A549 (cell line): ENCODE data around the gene TIMM21. TPM values are rescaled to one million over a fixed set of nuclear protein-coding genes. Genes with fewer than 3 reads are reported as not detected.

Source experiments
- ATAC-seq, 2 experiments: fragments of 200-7000 bp in 1 of 2; fragments of >200 bp in 1 of 2; cut with Nextera tagmentation in 1 of 2; cut with Tn5 transposase in 1 of 2; 3 replicates each; pipeline versions ENCODE4 v1.8.0 to v1.9.1; 2018 to 2020; ENCODE audit warnings: mild to moderate bottlenecking in 1 of 2, moderate library complexity in 1 of 2
- CTCF ChIA-PET: fragments of 300-600 bp; sonication (Branson Sonifier 250); formaldehyde crosslinking; extraction: SDS; loops from one replicate; lab custom pipeline; 2021; ENCODE audit warnings: antibody characterized with exemption, inconsistent platforms; lab: Yijun Ruan, JAX
- POLR2A ChIA-PET: fragments of 350-600 bp; formaldehyde crosslinking; extraction: SDS; loops from one replicate; lab custom pipeline; 2021; ENCODE audit warnings: antibody characterized with exemption, inconsistent platforms; lab: Yijun Ruan, JAX
- DNase-seq, 2 experiments: peaks; one replicate each; pipeline versions ENCODE4 v3.0.0 to v3.0.0-alpha.2; 2011 to 2016; ENCODE audit warnings: low read depth in 1 of 2, low spot score in 1 of 2
- FAIRE-seq: peaks from 2 replicates; lab custom pipeline; 2011; peaks lifted over from hg19 to GRCh38; lab: Jason Lieb, UNC
- H3K27ac ChIP-seq, 2 experiments: fragments of >200 bp; sonication (Bioruptor Twin); formaldehyde crosslinking; 3 replicates each; pipeline ENCODE4 v1.5.1; 2016 to 2017
- H3K4me1 ChIP-seq: fragments of >200 bp; sonication (Bioruptor Twin); formaldehyde crosslinking; 3 replicates; pipeline ENCODE4 v1.6.1; 2016
- H3K4me2 ChIP-seq: fragments of >200 bp; sonication (Bioruptor Twin); formaldehyde crosslinking; 3 replicates; pipeline ENCODE4 v1.6.1; 2016
- H3K4me3 ChIP-seq: fragments of >200 bp; sonication (Bioruptor Twin); formaldehyde crosslinking; 3 replicates; pipeline ENCODE4 v1.5.1; 2016
- H3K9me3 ChIP-seq: fragments of >200 bp; sonication (Bioruptor Twin); formaldehyde crosslinking; 3 replicates; pipeline ENCODE4 v1.6.1; 2016
- BHLHE40 ChIP-seq: IDR thresholded peaks from 2 replicates; pipeline ENCODE4 v1.6.1; 2012; ENCODE audit warnings: low read depth, low read length, inconsistent platforms
- CHD2 ChIP-seq: fragments of 150-350 bp; IDR thresholded peaks from 2 replicates; pipeline ENCODE4 v1.6.1; 2014; ENCODE audit warnings: low read length; ENCODE audit not compliant: partially characterized antibody
- CHD4 ChIP-seq: fragments of 200-600 bp; sonication (generic); IDR thresholded peaks from 2 replicates; pipeline ENCODE4 v1.6.1; 2016; ENCODE audit warnings: antibody characterized with exemption, mild to moderate bottlenecking, borderline replicate concordance
- EHF ChIP-seq: fragments of 250-450 bp; sonication (Bioruptor Pico); IDR thresholded peaks from 2 replicates; pipeline ENCODE4 v1.5.0; 2020; ENCODE audit warnings: mild to moderate bottlenecking
- EHMT2 ChIP-seq: fragments of 200-600 bp; sonication (generic); IDR thresholded peaks from 2 replicates; pipeline ENCODE4 v1.6.1; 2016; ENCODE audit warnings: antibody characterized with exemption, low read depth, mild to moderate bottlenecking, moderate library complexity
- EP300 ChIP-seq, 2 experiments: fragments of >200 bp; sonication (Bioruptor Twin); formaldehyde crosslinking; IDR thresholded peaks; 2 replicates in 1 of 2; 3 replicates in 1 of 2; pipeline ENCODE4 v1.6.1; 2016 to 2017
- FOSL2 ChIP-seq, 2 experiments: fragments of 450-650 bp in 1 of 2; fragments of >200 bp in 1 of 2; sonication (Bioruptor Twin) in 1 of 2; formaldehyde crosslinking; IDR thresholded peaks; 2 replicates each; pipeline versions ENCODE4 v1.5.0 to v1.6.1; 2016 to 2020; ENCODE audit warnings: mild to moderate bottlenecking in 1 of 2, moderate library complexity in 1 of 2
- FOXS1 ChIP-seq: fragments of 250-450 bp; sonication (Bioruptor Pico); IDR thresholded peaks from 2 replicates; pipeline ENCODE4 v1.5.0; 2020; ENCODE audit warnings: mild to moderate bottlenecking, moderate library complexity
- GATA3 ChIP-seq: IDR thresholded peaks from 2 replicates; pipeline ENCODE4 v1.6.1; 2012; ENCODE audit warnings: borderline replicate concordance
- HOXA7 ChIP-seq: fragments of 250-450 bp; sonication (Bioruptor Pico); IDR thresholded peaks from 2 replicates; pipeline ENCODE4 v1.5.0; 2020; ENCODE audit warnings: mild to moderate bottlenecking, moderate library complexity
- HOXB13 ChIP-seq: fragments of 250-450 bp; sonication (Bioruptor Pico); IDR thresholded peaks from 2 replicates; pipeline ENCODE4 v1.5.0; 2020; ENCODE audit warnings: low read depth, mild to moderate bottlenecking, moderate library complexity
- KDM1A ChIP-seq: fragments of 200-600 bp; sonication (generic); IDR thresholded peaks from 2 replicates; pipeline ENCODE4 v1.6.1; 2016; ENCODE audit warnings: low read depth, mild to moderate bottlenecking
- KDM5A ChIP-seq: fragments of 200-600 bp; sonication (generic); IDR thresholded peaks from 2 replicates; pipeline ENCODE4 v1.6.1; 2016; ENCODE audit warnings: antibody characterized with exemption, mild to moderate bottlenecking
- MAZ ChIP-seq: fragments of 150-350 bp; IDR thresholded peaks from 2 replicates; pipeline ENCODE4 v1.6.1; 2014; ENCODE audit warnings: antibody characterized with exemption, low read depth, low read length, borderline replicate concordance
- NFE2L2 ChIP-seq: fragments of 150-350 bp; conservative IDR thresholded peaks from 2 replicates; pipeline ENCODE4 v1.6.1; 2014; ENCODE audit warnings: low read length
- NPAS2 ChIP-seq: fragments of 250-450 bp; sonication (Bioruptor Pico); IDR thresholded peaks from 2 replicates; pipeline ENCODE4 v1.8.0; 2022; ENCODE audit warnings: mild to moderate bottlenecking, moderate library complexity, borderline replicate concordance
- PHF8 ChIP-seq: fragments of 200-600 bp; sonication (generic); IDR thresholded peaks from 2 replicates; pipeline ENCODE4 v1.6.1; 2016; ENCODE audit warnings: low read depth, mild to moderate bottlenecking, antibody characterized with exemption, moderate library complexity, borderline replicate concordance
- POLR2A ChIP-seq: IDR thresholded peaks from 2 replicates; pipeline ENCODE4 v1.6.1; 2012; ENCODE audit warnings: mild to moderate bottlenecking, low read length
- POLR2AphosphoS2 ChIP-seq: conservative IDR thresholded peaks from 2 replicates; pipeline ENCODE4 v1.6.1; 2012; ENCODE audit warnings: low read length, improper control_type of control experiment, inconsistent platforms
- RFX5 ChIP-seq: fragments of 450-650 bp; IDR thresholded peaks from 2 replicates; pipeline ENCODE4 v1.7.1; 2014; ENCODE audit warnings: antibody characterized with exemption, mild to moderate bottlenecking, moderate library complexity
- SMC3 ChIP-seq: fragments of >200 bp; sonication (Bioruptor Twin); formaldehyde crosslinking; IDR thresholded peaks from 3 replicates; pipeline ENCODE4 v1.6.1; 2018; ENCODE audit warnings: inconsistent platforms
- TP53 ChIP-seq: fragments of 250-450 bp; sonication (Bioruptor Pico); IDR thresholded peaks from 2 replicates; pipeline ENCODE4 v1.5.0; 2021; ENCODE audit warnings: mild to moderate bottlenecking, moderate library complexity
- ZC3H11A ChIP-seq: fragments of 450-650 bp; IDR thresholded peaks from 2 replicates; pipeline ENCODE4 v1.6.1; 2014; ENCODE audit warnings: antibody characterized with exemption, mild to moderate bottlenecking
- ZNF302 ChIP-seq: fragments of 250-450 bp; sonication (Bioruptor Pico); IDR thresholded peaks from 2 replicates; pipeline ENCODE4 v1.9.0; 2021; ENCODE audit warnings: inconsistent platforms, mild to moderate bottlenecking, moderate library complexity
- ZSCAN20 ChIP-seq: fragments of 250-450 bp; sonication (Bioruptor Pico); IDR thresholded peaks from 2 replicates; pipeline ENCODE4 v1.8.0; 2022; ENCODE audit warnings: mild to moderate bottlenecking, moderate library complexity
- WGBS: methylation state at CpG from one replicate; pipeline ENCODE4 v1.1.6; 2017; ENCODE audit errors: missing lambda C conversion rate; 5-methylcytosine and 5-hydroxymethylcytosine counted together
- polyA plus RNA-seq, 4 experiments: library from polyadenylated mRNA; depleted of rRNA in 3 of 4; stranded (reverse); fragments of >200 nt; fragmentation: RNase III in 1 of 4; extraction: RNeasy Plus Mini Kit Qiagen cat#74134 plus additional on column Dnase treatment in 1 of 4; gene quantifications; 2 replicates in 3 of 4; 3 replicates in 1 of 4; pipeline ENCODE4 v1.2.3, GENCODE V29; 2011 to 2017
- TF ChIP-seq, protein P1 (sequence below): IDR thresholded peaks from 2 replicates; pipeline ENCODE4 v1.6.1; 2012
- TF ChIP-seq, protein P2 (sequence below): fragments of 250-450 bp; sonication (Bioruptor Pico); IDR thresholded peaks from 2 replicates; pipeline ENCODE4 v1.5.0; 2021; ENCODE audit warnings: mild to moderate bottlenecking, moderate library complexity, borderline replicate concordance
- TF ChIP-seq, protein P3 (sequence below): fragments of >200 bp; sonication (Bioruptor Twin); formaldehyde crosslinking; IDR thresholded peaks from 3 replicates; pipeline ENCODE4 v1.6.1; 2016
- TF ChIP-seq, protein P4 (sequence below): IDR thresholded peaks from 2 replicates; pipeline ENCODE4 v1.6.1; 2012; ENCODE audit warnings: low read depth, borderline replicate concordance

TIMM21 gene
- polyA plus RNA-seq, 2 of the 4 experiments (the other 2 are of a cell fraction): 61.4 to 64.6 TPM

DNA sequence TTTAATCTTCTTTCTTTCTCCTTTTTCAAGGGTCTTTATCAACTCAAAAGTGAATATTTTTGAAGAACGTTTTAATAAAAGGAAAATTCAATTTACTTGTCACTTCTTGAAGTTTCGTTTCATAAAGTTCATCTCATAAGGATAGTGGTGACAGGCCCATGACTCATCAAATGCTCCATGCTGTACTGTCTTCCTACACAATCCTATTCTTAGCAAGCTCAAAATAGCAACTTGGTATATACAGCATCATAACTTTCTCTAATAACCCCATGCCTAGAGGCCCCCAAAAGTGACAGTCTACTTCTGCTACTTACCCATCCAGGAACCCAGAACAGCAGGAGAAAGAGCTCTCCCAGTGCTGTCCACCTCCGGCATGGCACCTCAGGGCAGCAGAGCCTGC is 8.4 kb upstream of the TIMM21 start:
- Histone ChIP-seq H3K4me3 (no peak overlapping the region), H3K9me3 (no peaks in the 10 kb centered on the region), H3K4me1 (no peaks in the 10 kb centered on the region), H3K27ac (no peak overlapping the region), H3K4me2 (no peak overlapping the region)
- ChIA-PET CTCF (interaction anchor here (1.8 kb wide), 1 partner anchor 58 kb away, joined by 5 read pairs; no protein-coding TSS in a partner anchor), POLR2A (no interaction called here)
- DNase-seq (no peak), FAIRE-seq (no peak), ATAC-seq (no peak)
- TF ChIP-seq MAZ: no peak
- TF ChIP-seq KDM1A: no peak
- TF ChIP-seq FOSL2 (IDR thresholded peaks at IDR 0.05): no peak
- TF ChIP-seq FOSL2 (CRISPR knock-in tag; IDR thresholded peaks at IDR 0.05): peak; percentile 47; the same call in 1 of the 2 replicates
- no peak for TF ChIP-seq FOXS1 (CRISPR knock-in tag)
- WGBS: 34% methylated on average over 3 of the region's 3 CpGs

DNA sequence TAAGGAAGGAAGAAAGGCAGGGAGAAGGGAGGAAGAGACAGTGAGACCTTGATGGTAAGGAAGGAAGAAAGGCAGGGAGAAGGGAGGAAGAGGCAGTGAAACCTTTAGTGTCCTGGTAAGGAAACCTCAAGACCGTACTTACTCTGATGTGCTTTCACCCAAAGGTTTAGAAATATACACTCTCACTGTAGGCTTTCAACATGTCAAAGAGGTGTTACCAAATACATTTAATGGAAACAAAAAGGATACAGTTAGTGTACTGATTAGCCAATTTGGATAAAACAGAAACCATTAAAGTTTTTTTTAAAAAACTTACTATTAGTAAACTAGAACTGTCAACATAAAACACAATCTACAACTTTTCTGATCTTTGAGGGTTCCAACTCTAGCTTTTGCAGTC is 7.7 kb upstream of the TIMM21 start:
- TF ChIP-seq POLR2AphosphoS2 (no peak), EHF (CRISPR knock-in tag) (no peak), PHF8 (no peak), TP53 (CRISPR knock-in tag) (no peak), NPAS2 (CRISPR knock-in tag) (no peak), BHLHE40 (no peak), MAZ (no peak), ZSCAN20 (no peak), EP300 (IDR thresholded peaks at IDR 0.05) (no peak), CHD4 (no peak), KDM1A (no peak), CHD2 (no peak), KDM5A (no peak)
- TF ChIP-seq, protein P1, sequence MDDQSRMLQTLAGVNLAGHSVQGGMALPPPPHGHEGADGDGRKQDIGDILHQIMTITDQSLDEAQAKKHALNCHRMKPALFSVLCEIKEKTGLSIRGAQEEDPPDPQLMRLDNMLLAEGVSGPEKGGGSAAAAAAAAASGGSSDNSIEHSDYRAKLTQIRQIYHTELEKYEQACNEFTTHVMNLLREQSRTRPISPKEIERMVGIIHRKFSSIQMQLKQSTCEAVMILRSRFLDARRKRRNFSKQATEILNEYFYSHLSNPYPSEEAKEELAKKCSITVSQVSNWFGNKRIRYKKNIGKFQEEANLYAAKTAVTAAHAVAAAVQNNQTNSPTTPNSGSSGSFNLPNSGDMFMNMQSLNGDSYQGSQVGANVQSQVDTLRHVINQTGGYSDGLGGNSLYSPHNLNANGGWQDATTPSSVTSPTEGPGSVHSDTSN: no peak
- TF ChIP-seq, protein P2, sequence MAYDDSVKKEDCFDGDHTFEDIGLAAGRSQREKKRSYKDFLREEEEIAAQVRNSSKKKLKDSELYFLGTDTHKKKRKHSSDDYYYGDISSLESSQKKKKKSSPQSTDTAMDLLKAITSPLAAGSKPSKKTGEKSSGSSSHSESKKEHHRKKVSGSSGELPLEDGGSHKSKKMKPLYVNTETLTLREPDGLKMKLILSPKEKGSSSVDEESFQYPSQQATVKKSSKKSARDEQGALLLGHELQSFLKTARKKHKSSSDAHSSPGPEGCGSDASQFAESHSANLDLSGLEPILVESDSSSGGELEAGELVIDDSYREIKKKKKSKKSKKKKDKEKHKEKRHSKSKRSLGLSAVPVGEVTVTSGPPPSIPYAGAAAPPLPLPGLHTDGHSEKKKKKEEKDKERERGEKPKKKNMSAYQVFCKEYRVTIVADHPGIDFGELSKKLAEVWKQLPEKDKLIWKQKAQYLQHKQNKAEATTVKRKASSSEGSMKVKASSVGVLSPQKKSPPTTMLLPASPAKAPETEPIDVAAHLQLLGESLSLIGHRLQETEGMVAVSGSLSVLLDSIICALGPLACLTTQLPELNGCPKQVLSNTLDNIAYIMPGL (CRISPR knock-in tag): no peak
- TF ChIP-seq, all 56 proteins: peak for 0
- WGBS: 56% methylated on average over 1 of the region's 1 CpG
- no peak for DNase-seq

DNA sequence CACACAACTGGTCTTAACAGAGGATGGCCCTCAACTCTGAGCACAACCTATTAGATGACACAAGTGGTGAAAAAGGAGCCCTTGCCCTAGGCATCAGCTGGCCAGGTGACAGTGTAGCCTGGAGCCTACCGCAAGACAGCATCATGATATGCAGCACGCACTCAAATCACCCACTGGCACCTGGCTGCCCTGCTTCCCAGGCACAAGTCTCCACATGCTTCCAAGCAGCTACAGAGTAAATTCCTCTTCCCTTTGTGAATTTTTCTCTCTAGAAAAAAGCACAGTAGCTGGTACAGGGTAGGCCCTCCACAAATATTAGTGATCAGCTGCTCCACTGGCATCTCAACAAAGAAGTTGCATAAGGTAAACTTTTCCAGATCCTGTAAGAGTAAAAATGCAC is 6.7 kb upstream of the TIMM21 start:
- FAIRE-seq: no peak
- no peak for DNase-seq
- Histone ChIP-seq H3K4me3 (no peak overlapping the region), H3K27ac (no peak overlapping the region), H3K4me1 (no peaks in the 10 kb centered on the region), H3K4me2 (no peak overlapping the region), H3K9me3 (no peaks in the 10 kb centered on the region)
- TF ChIP-seq ZNF302 (CRISPR knock-in tag) (no peak), HOXB13 (CRISPR knock-in tag) (no peak), EHMT2 (no peak), KDM5A (no peak), ZC3H11A (no peak), GATA3 (no peak), POLR2A (no peak), FOXS1 (CRISPR knock-in tag) (no peak), RFX5 (no peak), SMC3 (no peak), HOXA7 (no peak), NFE2L2 (no peak)
- TF ChIP-seq, protein P3, sequence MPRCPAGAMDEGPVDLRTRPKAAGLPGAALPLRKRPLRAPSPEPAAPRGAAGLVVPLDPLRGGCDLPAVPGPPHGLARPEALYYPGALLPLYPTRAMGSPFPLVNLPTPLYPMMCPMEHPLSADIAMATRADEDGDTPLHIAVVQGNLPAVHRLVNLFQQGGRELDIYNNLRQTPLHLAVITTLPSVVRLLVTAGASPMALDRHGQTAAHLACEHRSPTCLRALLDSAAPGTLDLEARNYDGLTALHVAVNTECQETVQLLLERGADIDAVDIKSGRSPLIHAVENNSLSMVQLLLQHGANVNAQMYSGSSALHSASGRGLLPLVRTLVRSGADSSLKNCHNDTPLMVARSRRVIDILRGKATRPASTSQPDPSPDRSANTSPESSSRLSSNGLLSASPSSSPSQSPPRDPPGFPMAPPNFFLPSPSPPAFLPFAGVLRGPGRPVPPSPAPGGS: no peak
- TF ChIP-seq, protein P2 (CRISPR knock-in tag): no peak
- TF ChIP-seq, protein P4, sequence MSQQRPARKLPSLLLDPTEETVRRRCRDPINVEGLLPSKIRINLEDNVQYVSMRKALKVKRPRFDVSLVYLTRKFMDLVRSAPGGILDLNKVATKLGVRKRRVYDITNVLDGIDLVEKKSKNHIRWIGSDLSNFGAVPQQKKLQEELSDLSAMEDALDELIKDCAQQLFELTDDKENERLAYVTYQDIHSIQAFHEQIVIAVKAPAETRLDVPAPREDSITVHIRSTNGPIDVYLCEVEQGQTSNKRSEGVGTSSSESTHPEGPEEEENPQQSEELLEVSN: no peak
- WGBS: 97% methylated on average over 2 of the region's 2 CpGs
- ATAC-seq: no peak
- ChIA-PET POLR2A (no interaction called here), CTCF (no interaction called here)

More for the DNA sequence above, 7.7 kb upstream of the TIMM21 start:
- no peaks in the 10 kb centered on the region for H3K9me3 ChIP-seq
- H3K27ac ChIP-seq: no peak overlapping the region
- ChIA-PET POLR2A (no interaction called here), CTCF (interaction anchor here (1.8 kb wide), 1 partner anchor 58 kb away, joined by 5 read pairs; no protein-coding TSS in a partner anchor)
- H3K4me1 ChIP-seq: no peaks in the 10 kb centered on the region
- FAIRE-seq: no peak
- ATAC-seq: no peak
- no peak overlapping the region for H3K4me3 ChIP-seq
- no peak overlapping the region for H3K4me2 ChIP-seq
